IPS-18a (cell line): Measurements from ENCODE around the gene BARX2.
"Not testable (repeated sequence)": the region's sequence is repeated elsewhere in the genome, so short reads cannot be mapped to it uniquely, and the experiment has no call there.

Experiments used
- H3K27ac ChIP-seq: one replicate; pipeline ENCODE4 v1.5.1; 2013; ENCODE audit warnings: low read length
- H3K27me3 ChIP-seq: one replicate; pipeline ENCODE4 v1.6.1; 2013; ENCODE audit warnings: mild to moderate bottlenecking, low read length; ENCODE audit not compliant: control insufficient read depth, insufficient read depth
- H3K36me3 ChIP-seq: one replicate; pipeline ENCODE4 v1.6.1; 2013; ENCODE audit warnings: low read depth, low read length; ENCODE audit not compliant: control insufficient read depth
- H3K4me1 ChIP-seq: one replicate; pipeline ENCODE4 v1.6.1; 2013; ENCODE audit warnings: low read depth, low read length; ENCODE audit not compliant: control insufficient read depth
- H3K4me3 ChIP-seq: one replicate; pipeline ENCODE4 v1.5.1; 2013; ENCODE audit warnings: low read length
- H3K9ac ChIP-seq: one replicate; pipeline ENCODE4 v1.6.1; 2013; ENCODE audit warnings: mild to moderate bottlenecking, low read length, moderate library complexity
- H3K9me3 ChIP-seq: one replicate; pipeline ENCODE4 v1.6.1; 2013; ENCODE audit warnings: low read depth, low read length; ENCODE audit not compliant: control insufficient read depth

BARX2 gene, protein sequence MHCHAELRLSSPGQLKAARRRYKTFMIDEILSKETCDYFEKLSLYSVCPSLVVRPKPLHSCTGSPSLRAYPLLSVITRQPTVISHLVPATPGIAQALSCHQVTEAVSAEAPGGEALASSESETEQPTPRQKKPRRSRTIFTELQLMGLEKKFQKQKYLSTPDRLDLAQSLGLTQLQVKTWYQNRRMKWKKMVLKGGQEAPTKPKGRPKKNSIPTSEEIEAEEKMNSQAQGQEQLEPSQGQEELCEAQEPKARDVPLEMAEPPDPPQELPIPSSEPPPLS

DNA sequence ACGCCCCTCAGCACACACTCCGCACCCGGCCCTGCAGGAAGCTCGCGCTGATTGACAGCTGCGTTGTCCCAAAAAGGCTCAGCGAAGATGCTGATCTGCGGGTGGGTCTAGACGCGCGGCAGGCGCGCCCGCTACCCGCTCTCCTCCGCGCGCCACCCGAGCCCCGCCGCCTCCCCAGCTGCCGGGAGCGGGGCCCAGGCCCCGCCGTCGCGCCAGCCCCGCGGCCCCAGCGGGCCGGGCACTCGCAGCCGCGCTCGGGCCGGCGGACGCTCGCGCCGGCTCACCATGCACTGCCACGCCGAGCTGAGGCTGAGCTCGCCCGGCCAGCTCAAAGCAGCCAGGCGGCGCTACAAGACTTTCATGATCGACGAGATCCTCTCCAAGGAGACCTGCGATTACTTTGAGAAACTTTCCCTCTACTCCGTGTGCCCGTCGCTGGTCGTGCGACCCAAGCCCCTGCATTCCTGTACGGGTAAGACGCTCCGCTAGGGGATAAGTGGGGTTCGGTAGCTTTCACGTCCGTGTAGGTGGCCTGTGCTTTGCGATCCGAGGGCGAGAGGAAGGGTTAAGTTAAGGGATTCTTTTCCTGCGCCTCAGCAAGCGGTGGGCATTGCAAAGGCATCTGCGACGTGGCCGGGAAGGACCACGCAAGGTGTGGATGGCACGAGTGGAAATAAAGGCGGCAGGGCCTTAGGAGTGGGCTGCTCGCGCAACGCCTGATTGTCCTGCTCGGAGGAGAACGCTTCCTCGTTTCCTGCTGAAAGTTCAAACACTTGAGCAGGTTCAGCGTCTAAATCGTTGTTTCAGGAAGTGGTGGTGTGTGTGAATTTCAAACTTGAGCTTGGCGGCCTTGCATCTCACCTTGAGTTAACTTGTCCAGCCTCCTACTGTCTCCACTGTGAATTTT is at the start of gene BARX2:
Gene BARX2, plus strand, starts transcription at position 98 of the 907 bp plus-strand sequence. Its CDS starts 188 bp downstream, at position 286.
- no peak within 1 kb of the TSS for H3K27ac ChIP-seq
- H3K9ac ChIP-seq: no peak within 1 kb of the TSS
- peaks cover 86% of the 10 kb centered on the region for H3K27me3 ChIP-seq
- peak within 1 kb of the TSS; percentile 61 for H3K4me3 ChIP-seq
- no peaks in the 10 kb centered on the region for H3K9me3 ChIP-seq
- no peaks in the 10 kb centered on the region for H3K36me3 ChIP-seq
- peaks cover 6% of the 10 kb centered on the region for H3K4me1 ChIP-seq

DNA sequence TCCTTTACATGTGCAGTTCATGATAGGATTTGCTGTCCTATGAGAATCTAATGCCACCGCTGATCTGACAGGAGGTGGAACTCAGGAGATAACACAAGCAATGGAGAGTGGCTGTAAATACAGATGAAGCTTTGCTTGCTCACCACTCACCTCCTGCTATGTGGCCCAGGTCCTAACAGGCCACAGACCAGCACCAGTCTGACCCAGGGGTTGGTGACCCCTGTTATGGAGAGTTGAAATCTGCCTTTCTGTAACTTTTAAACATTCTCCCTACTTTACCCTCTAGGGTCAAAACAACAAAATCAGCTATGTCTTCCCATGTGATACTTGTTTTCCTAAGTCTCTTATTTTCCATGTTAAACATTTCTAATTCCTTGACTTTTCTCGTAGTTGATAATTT is 48.7 kb upstream of the BARX2 start:
- H3K4me1 ChIP-seq: peaks cover 9% of the 10 kb centered on the region
- no peak overlapping the region for H3K4me3 ChIP-seq
- H3K27me3 ChIP-seq: no peaks in the 10 kb centered on the region
- no peak overlapping the region for H3K9ac ChIP-seq
- H3K36me3 ChIP-seq: no peaks in the 10 kb centered on the region
- H3K27ac ChIP-seq: no peak overlapping the region
- H3K9me3 ChIP-seq: no peaks in the 10 kb centered on the region

GRCh38 chr11:129327708-129328107 is 47.9 kb upstream of the BARX2 start:
- H3K4me1 ChIP-seq, H3K4me3 ChIP-seq, H3K9me3 ChIP-seq, H3K36me3 ChIP-seq, H3K27ac ChIP-seq, H3K27me3 ChIP-seq, H3K9ac ChIP-seq: not testable (repeated sequence)

DNA sequence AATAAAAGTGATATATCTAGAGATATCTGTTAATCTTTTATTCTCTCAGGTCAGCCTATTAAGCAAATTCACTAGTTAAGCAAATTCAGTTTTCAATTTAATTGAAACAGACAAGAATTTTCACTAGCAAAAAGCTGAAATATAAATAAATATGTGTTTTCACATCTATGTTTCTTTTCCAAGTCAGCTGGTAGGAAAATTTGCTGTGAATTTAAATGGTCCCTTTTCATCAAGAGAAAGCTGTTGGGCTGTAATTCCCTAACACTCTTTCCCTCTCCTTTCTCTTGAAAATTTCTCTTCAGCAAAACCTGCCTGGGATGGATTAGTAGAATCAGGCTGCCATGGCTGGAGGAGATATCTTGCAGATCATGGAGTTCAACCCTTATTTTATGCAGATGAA is 46.9 kb upstream of the BARX2 start:
- H3K27me3 ChIP-seq: no peaks in the 10 kb centered on the region
- no peaks in the 10 kb centered on the region for H3K36me3 ChIP-seq
- no peak overlapping the region for H3K27ac ChIP-seq
- no peaks in the 10 kb centered on the region for H3K9me3 ChIP-seq
- no peak overlapping the region for H3K4me3 ChIP-seq
- H3K4me1 ChIP-seq: peaks cover 9% of the 10 kb centered on the region
- H3K9ac ChIP-seq: no peak overlapping the region

DNA sequence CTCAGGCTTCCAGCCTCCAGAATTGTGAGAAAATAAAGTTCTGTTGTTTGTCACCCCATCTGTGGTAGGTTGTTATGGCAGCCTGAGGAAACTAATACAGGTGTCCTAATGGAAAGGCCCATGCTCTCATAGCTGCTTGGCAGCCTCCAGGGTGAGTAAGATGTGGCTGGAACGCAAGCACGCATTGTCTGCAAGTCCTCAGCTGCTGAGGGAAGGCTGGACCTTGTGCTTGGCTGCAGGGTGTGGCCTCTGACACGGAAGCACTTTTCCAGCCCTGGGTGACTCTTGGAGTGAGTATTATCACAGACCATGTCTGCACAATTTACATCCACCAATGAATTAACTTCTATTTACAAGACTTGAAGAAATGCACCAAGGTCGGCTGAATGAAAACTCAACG is 44.4 kb upstream of the BARX2 start:
- Histone ChIP-seq H3K36me3 (no peaks in the 10 kb centered on the region), H3K4me3 (no peak overlapping the region), H3K27ac (no peak overlapping the region), H3K9me3 (no peaks in the 10 kb centered on the region), H3K9ac (no peak overlapping the region), H3K27me3 (no peaks in the 10 kb centered on the region), H3K4me1 (no peaks in the 10 kb centered on the region)

DNA sequence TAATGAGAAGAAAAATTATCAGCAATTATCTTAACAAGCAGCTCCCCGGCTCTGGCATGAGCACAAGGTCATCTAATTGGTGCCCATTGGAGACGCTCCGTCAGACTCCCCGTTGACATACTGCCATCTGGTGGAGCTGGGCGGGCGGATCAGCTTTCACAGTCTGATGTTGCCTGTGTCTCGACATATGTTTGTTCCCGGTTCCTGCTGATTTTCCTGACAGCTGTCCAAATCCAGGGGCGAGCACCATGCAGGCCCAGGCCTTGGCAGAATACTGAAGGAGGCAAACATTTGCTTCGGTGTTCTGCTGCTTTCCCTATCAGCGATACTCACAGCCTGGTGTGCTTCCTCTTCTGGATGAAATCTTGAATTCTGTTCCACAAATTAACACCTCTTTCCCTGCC is 43.8 kb upstream of the BARX2 start:
- Histone ChIP-seq H3K4me3 (no peak overlapping the region), H3K9ac (no peak overlapping the region)

DNA sequence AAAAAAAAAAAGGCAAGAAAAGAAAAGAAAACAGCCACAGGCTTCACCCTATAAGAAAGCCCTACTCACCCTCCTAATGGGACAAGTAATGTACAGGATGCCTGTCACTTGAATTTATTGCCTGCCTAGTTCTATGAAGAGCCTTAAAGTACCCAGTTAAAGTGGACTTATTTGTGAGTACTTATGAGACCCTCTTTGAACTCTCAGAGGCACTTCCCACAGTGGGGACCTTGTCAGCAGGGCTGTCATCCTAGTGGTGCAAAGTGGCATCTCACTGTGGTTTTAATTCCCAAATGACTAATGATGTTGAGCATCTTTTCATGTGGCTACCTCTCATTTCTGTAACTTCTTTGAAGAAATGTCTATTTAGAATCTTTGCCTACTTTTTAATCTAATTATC is 41.8 kb upstream of the BARX2 start:
- H3K27ac ChIP-seq: no peak overlapping the region
- H3K4me3 ChIP-seq: no peak overlapping the region
- no peak overlapping the region for H3K9ac ChIP-seq
- no peaks in the 10 kb centered on the region for H3K36me3 ChIP-seq
- no peaks in the 10 kb centered on the region for H3K9me3 ChIP-seq
- no peaks in the 10 kb centered on the region for H3K27me3 ChIP-seq
- H3K4me1 ChIP-seq: no peaks in the 10 kb centered on the region

More for the DNA sequence above, 43.8 kb upstream of the BARX2 start:
- Histone ChIP-seq H3K27ac (no peak overlapping the region), H3K36me3 (no peaks in the 10 kb centered on the region), H3K4me1 (no peaks in the 10 kb centered on the region), H3K9me3 (no peaks in the 10 kb centered on the region), H3K27me3 (no peaks in the 10 kb centered on the region)

DNA sequence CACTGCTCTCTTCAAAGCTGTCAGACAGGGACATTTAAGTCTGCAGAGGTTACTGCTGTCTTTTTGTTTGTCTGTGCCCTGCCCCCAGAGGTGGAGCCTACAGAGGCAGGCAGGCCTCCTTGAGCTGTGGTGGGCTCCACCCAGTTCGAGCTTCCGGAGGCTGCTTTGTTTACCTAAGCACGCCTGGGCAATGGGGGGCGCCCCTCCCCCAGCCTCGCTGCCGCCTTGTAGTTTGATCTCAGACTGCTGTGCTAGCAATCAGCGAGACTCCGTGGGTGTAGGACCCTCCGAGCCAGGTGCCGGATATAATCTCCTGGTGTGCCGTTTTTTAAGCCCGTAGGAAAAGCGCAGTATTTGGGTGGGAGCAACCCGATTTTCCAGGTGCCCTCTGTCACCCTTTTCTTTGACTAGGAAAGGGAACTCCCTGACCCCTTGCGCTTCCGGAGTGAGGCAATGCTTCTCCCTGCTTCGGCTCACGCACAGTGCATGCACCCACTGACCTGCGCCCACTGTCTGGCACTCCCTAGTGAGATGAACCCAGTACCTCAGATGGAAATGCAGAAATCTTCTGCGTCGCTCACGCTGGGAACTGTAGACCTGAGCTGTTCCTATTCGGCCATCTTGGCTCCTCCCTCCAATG is 31.2 kb upstream of the BARX2 start:
- not testable (repeated sequence) for H3K4me1 ChIP-seq, H3K36me3 ChIP-seq, H3K27ac ChIP-seq, H3K9ac ChIP-seq, H3K27me3 ChIP-seq, H3K9me3 ChIP-seq
- H3K4me3 ChIP-seq: peak overlapping the region; percentile 33

GRCh38 chr11:129346916-129347315 is 28.7 kb upstream of the BARX2 start:
- H3K27me3 ChIP-seq: no peaks in the 10 kb centered on the region
- H3K4me3 ChIP-seq: no peak overlapping the region
- no peak overlapping the region for H3K27ac ChIP-seq
- no peaks in the 10 kb centered on the region for H3K36me3 ChIP-seq
- no peaks in the 10 kb centered on the region for H3K9me3 ChIP-seq
- no peak overlapping the region for H3K9ac ChIP-seq
- no peaks in the 10 kb centered on the region for H3K4me1 ChIP-seq

GRCh38 chr11:129348813-129349212 is 26.8 kb upstream of the BARX2 start:
- H3K9me3 ChIP-seq: no peaks in the 10 kb centered on the region
- H3K27me3 ChIP-seq: no peaks in the 10 kb centered on the region
- H3K36me3 ChIP-seq: no peaks in the 10 kb centered on the region
- H3K27ac ChIP-seq: no peak overlapping the region
- H3K9ac ChIP-seq: no peak overlapping the region
- no peak overlapping the region for H3K4me3 ChIP-seq
- H3K4me1 ChIP-seq: no peaks in the 10 kb centered on the region

- H3K27me3 ChIP-seq: no peaks in the 10 kb centered on the region
- no peak overlapping the region for H3K9ac ChIP-seq
- no peaks in the 10 kb centered on the region for H3K4me1 ChIP-seq
- H3K27ac ChIP-seq: no peak overlapping the region
- H3K4me3 ChIP-seq: no peak overlapping the region
- no peaks in the 10 kb centered on the region for H3K36me3 ChIP-seq
- no peaks in the 10 kb centered on the region for H3K9me3 ChIP-seq
Measured at GRCh38 chr11:129352676-129353075, 23.0 kb upstream of the BARX2 start.
